ENCODE measurements around the gene TOP1.

DNA sequence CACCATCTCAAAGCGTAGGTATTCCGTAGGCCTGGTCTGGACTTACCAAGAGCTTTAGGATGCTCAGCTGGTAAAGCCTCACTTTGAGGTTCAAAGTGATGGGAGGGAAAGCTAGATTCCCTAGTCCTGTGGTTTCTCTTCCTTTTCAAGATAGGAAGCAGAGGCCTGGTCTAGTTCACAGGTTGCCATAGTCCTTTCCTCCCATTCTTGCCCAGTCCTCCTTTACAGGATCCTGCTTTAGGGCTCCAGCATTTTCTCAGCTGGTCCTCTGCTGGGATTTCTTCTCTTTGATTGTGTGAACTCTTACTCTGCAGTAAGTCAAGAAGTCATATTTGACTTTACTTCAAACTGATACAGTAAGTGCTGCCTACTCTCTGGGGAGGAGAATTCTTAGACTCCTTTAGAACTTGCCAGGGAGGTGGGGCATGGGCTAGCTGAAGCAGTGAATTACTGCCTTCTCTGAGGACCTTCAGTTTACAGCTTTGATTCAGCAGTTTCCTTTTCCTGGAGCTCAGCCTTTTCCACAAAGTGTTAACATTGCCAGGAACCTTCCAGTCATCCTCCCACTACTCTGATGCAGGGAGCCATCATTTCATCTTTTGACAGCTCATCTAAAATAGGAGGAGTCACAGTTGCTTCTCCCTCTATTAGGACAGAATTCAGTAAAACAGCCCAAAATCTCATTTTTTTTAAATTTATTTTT, 65.9 kb downstream of the TOP1 start:
- TF ChIP-seq POLR2A (IDR thresholded peaks at IDR 0.05) (no peak), CTCF (IDR thresholded peaks at IDR 0.05) (no peak)
